H7 (cell line): ENCODE results near the gene PDSS1. TPM values are rescaled to one million over a fixed set of nuclear protein-coding genes. Genes with fewer than 3 reads are reported as not detected.
"Not testable (repeated sequence)": the region's sequence is repeated elsewhere in the genome, so short reads cannot be mapped to it uniquely, and the experiment has no call there.

Experiments used
- DNase-seq: peaks from one replicate; pipeline ENCODE4 v3.0.0; 2012
- H3K27me3 ChIP-seq: 2 replicates; pipeline ENCODE4 v1.6.0; 2011; ENCODE audit warnings: mild to moderate bottlenecking, low read length; ENCODE audit not compliant: control insufficient read depth, insufficient read depth
- H3K36me3 ChIP-seq: replicated peaks from 2 replicates; pipeline ENCODE4 v1.5.1; 2011; ENCODE audit warnings: low read length; ENCODE audit not compliant: control insufficient read depth, insufficient read depth
- H3K4me3 ChIP-seq: 2 replicates; pipeline ENCODE4 v1.5.1; 2011; ENCODE audit warnings: low read depth, mild to moderate bottlenecking, control low read depth, low read length, moderate library complexity; ENCODE audit not compliant: insufficient read depth
- total RNA-seq: library from RNA; depleted of rRNA; stranded (reverse); fragments of >200 nt; shearing (Covaris generic); gene quantifications from 2 replicates; pipeline ENCODE4 v1.2.3, GENCODE V29; 2014; rRNA removed

Gene PDSS1, protein sequence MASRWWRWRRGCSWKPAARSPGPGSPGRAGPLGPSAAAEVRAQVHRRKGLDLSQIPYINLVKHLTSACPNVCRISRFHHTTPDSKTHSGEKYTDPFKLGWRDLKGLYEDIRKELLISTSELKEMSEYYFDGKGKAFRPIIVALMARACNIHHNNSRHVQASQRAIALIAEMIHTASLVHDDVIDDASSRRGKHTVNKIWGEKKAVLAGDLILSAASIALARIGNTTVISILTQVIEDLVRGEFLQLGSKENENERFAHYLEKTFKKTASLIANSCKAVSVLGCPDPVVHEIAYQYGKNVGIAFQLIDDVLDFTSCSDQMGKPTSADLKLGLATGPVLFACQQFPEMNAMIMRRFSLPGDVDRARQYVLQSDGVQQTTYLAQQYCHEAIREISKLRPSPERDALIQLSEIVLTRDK
- 17.4 and 18.1 TPM in 2 replicates for total RNA-seq

DNA sequence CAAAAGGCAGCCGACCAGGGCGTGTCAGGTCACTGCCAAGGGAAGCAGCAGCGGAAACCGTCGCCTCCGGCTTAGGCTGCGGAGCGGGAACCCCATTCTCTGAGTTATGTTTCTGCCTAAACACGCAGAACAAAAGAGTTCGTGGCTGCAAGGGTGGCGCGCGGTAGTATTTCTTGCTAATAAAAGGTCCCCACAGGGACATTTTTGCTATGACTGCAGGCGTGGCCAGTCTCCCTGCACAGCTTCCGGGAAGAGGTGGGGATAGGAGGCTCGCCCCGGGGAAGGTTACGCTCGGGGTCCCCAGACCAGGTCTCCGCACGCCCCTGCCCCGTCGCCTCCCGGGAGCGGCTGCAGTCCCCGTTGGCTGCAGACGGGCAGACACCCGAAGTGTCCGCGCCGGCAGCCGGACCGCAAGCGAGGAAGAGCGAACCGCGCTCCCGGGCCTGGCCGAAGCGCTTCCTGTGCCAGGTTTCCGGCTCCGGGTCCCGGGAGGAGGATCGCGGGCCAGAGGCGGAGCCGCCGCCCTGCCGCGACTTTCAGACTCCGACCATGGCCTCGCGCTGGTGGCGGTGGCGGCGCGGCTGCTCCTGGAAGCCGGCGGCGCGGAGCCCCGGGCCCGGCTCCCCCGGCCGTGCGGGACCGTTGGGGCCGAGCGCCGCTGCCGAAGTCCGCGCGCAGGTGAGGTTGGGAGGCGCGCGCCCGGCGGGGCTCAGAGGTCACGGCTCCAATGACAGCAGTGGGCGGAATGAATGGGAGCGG, at the start of gene PDSS1:
PDSS1 (plus strand) TSS at position 539 of the 759 bp plus-strand sequence; CDS start at position 550, 11 bp downstream.
- Histone ChIP-seq H3K27me3 (no peaks in the 10 kb centered on the region), H3K36me3 (no peaks in the 10 kb centered on the region; the same call in 1 of the 2 replicates), H3K4me3 (peak within 1 kb of the TSS; percentile 82)
- DNase-seq = peak; percentile 87

DNA sequence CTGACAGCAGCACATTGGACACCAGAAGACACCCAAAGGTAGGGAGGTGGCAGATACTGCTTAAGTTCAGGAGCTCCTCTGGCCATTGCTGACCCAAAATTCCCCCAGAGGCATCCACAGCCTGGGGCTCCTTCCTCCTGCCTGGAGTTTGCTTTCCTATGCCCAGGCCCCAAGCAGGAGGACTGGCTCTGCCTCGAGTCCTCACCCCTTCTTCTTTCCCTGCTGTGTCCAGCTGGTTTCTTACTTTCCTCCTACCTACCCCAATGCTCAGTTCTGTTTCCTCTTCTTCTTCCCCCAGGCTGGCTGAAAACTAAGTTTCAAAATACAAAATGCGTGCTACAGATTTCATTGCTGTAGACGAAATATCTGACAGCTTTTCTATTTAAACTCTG, 49.3 kb upstream of the PDSS1 start:
- H3K27me3 ChIP-seq, H3K4me3 ChIP-seq, H3K36me3 ChIP-seq, DNase-seq: not testable (repeated sequence)

DNA sequence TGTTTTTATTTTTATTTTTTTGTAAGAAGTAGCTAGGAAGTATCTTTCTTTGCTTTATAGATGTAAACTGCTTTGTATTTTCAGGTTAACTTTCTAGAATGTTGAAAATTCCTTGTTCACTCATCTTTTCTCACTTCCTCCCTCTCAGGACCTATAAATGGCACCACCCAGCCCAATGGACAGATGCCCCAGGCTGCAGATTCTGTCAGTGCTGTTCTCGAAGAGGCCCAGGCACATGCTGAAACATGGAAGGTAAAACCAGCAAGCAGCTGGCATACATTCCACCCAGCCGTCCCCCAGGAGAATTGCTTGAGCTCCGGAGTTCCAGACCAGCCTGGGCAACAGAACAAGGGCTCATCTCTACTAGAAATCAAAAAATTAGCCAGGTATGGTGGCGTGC, 47.1 kb upstream of the PDSS1 start:
- no peak for DNase-seq
- no peaks in the 10 kb centered on the region for H3K27me3 ChIP-seq
- no peaks in the 10 kb centered on the region for H3K36me3 ChIP-seq
- H3K4me3 ChIP-seq = no peak overlapping the region

DNA sequence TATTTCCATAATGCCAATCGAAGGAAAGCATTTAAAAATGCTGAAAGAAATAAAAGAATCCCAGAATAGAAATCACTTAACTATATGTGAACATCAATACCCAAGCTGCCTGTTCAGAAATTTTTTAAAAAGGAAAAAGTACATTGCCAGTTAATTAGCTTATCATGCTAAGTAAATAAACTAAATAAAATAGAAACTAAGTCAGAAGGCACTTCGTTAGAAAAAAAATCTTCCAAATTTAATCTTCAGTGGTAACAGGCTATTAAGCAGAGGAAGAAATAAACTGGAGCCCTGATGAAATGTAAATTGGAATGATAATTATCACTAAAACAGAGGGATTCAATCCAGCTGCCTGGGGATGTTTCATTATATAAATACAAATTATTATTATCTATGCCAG, 46.0 kb upstream of the PDSS1 start:
- not testable (repeated sequence) for H3K36me3 ChIP-seq, H3K27me3 ChIP-seq, DNase-seq

DNA sequence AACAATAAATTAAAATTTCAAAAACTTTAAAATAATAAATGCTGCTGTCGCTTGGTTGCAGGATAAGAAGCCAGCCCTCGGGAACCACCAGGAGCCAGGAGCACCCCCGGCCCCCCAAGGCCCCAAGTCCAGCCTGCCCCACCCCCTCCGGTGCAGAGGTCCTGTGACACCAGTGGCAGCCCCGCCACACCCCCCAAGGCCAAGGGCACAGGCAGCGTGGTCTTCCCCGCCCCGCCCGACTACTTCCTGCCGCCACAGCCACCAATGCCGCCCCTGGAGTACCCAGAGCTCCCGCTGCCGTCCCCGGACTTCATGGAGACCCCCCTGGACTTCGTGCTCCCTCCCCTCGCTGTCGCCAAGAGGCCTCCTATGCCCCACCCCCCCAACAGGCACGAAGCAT, 44.5 kb upstream of the PDSS1 start:
- no peak overlapping the region for H3K4me3 ChIP-seq
- peak; percentile 26 for DNase-seq
- H3K36me3 ChIP-seq = no peaks in the 10 kb centered on the region
- no peaks in the 10 kb centered on the region for H3K27me3 ChIP-seq

More for the DNA sequence above, 46.0 kb upstream of the PDSS1 start:
- not testable (repeated sequence) for H3K4me3 ChIP-seq

GRCh38 chr10:26655746-26656145, 41.8 kb upstream of the PDSS1 start:
- no peak for DNase-seq

GRCh38 chr10:26662864-26663263, 34.6 kb upstream of the PDSS1 start:
- Histone ChIP-seq H3K36me3 (no peaks in the 10 kb centered on the region), H3K4me3 (no peak overlapping the region), H3K27me3 (no peaks in the 10 kb centered on the region)
- DNase-seq = no peak

More at GRCh38 chr10:26655746-26656145, 41.8 kb upstream of the PDSS1 start:
- Histone ChIP-seq H3K27me3 (no peaks in the 10 kb centered on the region), H3K4me3 (no peak overlapping the region), H3K36me3 (no peaks in the 10 kb centered on the region)

GRCh38 chr10:26665080-26666048, 32.1 kb upstream of the PDSS1 start:
- H3K36me3 ChIP-seq = no peaks in the 10 kb centered on the region

GRCh38 chr10:26675873-26676257, 21.6 kb upstream of the PDSS1 start:
- H3K27me3 ChIP-seq = no peaks in the 10 kb centered on the region
- no peak for DNase-seq
- H3K4me3 ChIP-seq = no peak overlapping the region
- H3K36me3 ChIP-seq = no peaks in the 10 kb centered on the region

More at GRCh38 chr10:26665080-26666048, 32.1 kb upstream of the PDSS1 start:
- DNase-seq = no peak
- H3K27me3 ChIP-seq = no peaks in the 10 kb centered on the region
- H3K4me3 ChIP-seq = no peak overlapping the region

GRCh38 chr10:26679588-26679987, 17.9 kb upstream of the PDSS1 start:
- H3K27me3 ChIP-seq = no peaks in the 10 kb centered on the region
- no peaks in the 10 kb centered on the region for H3K36me3 ChIP-seq
- no peak for DNase-seq
- no peak overlapping the region for H3K4me3 ChIP-seq

DNA sequence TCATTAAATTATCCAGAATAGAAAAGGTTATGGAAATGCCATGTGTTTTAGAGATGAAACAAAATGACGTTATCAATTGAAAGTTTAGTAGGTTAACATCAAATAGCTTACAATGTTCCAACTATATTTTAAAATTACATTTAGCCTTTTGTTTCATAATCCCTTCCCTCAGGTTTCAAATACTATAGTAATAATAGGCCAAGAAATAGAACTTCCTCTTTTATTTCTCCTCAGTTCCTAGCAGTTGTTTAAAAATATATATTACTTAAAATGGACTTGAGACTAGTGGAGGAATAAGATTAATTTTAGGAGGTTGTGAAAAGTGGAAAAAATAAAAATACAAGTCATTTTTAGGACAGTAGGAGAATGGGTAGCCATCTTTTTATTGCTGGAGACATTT, 16.4 kb upstream of the PDSS1 start:
- DNase-seq = no peak
- Histone ChIP-seq H3K4me3 (no peak overlapping the region), H3K27me3 (no peaks in the 10 kb centered on the region), H3K36me3 (no peaks in the 10 kb centered on the region)

GRCh38 chr10:26681971-26682370, 15.5 kb upstream of the PDSS1 start:
- not testable (repeated sequence) for H3K27me3 ChIP-seq, H3K36me3 ChIP-seq, DNase-seq, H3K4me3 ChIP-seq

DNA sequence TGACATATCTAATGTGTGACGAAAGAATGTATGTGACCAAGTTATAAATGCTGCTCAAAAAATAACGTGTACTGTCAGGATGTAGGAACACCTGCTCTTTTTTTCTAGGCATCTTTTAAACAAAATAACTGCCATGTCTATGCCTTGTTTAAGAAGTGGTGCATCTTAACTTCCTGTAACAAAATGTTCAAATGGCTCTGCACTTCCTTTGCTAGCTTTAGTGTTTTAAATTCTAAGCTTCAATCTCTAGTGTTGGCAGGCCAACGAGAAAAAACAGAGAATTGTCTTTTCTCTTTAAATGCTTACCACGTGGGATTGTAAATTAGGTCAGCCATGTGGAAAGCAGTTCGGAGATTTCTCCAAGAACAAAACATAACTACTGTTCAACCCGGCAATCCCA, 14.6 kb upstream of the PDSS1 start:
- no peak for DNase-seq
- no peak overlapping the region for H3K4me3 ChIP-seq
- H3K27me3 ChIP-seq = no peaks in the 10 kb centered on the region
- H3K36me3 ChIP-seq = no peaks in the 10 kb centered on the region

- H3K27me3 ChIP-seq, H3K4me3 ChIP-seq, DNase-seq, H3K36me3 ChIP-seq: not testable (repeated sequence)
These were observed 12.7 kb upstream of the PDSS1 start for GRCh38 chr10:26684667-26685264.
